HG03520 (cell line): ENCODE measurements around the gene MRAS.

ENCODE experiments used
- ATAC-seq: cut with Tn5 transposase; IDR thresholded peaks from one replicate; pipeline ENCODE4 v1.9.1; 2021; ENCODE audit warnings: mild to moderate bottlenecking, moderate library complexity; ENCODE audit not compliant: unreplicated experiment

MRAS gene

DNA sequence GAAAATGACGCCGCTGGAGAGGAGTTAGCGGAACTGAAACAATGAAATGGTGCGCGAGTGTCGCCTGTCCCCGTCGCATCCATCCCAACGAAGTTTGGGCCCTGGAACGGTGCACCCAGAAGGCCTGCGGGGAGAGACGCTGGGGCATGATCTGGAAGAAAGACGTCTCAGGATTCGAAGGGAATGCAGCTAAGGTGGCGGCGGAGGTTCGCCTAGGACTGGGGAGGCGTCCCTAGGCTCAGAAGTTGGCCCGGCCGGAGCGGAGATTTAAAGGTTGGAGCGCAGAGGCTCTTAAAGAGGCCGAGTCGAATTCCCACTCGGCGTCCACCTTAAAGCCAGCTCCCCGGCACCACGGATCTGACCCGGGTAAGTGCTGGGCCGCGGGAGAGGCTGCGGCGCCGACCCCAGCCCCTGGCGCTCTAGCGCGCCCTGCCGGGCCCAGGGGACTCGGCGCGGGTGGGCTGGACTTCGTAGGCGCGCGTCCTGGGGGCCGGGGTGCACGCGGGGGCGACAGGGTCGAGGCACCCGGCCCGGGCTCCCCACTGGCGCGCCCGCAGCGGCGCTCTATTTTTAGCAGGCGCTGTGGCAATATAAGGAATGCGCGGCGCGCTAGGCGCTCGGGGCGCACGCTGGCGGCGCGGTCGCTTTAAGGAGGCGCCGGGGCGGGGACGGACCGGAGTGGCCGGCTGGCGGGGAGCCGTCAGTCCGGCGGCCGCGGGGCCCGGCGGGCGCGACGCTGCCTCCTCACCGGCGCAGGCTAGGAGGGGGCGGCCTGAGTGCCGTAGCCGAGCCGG lies at the start of gene MRAS:
MRAS (plus strand) TSS at position 620 of the 794 bp plus-strand sequence. CDS start 24,305 bp downstream, outside the sequence.
- ATAC-seq, result no peak

DNA sequence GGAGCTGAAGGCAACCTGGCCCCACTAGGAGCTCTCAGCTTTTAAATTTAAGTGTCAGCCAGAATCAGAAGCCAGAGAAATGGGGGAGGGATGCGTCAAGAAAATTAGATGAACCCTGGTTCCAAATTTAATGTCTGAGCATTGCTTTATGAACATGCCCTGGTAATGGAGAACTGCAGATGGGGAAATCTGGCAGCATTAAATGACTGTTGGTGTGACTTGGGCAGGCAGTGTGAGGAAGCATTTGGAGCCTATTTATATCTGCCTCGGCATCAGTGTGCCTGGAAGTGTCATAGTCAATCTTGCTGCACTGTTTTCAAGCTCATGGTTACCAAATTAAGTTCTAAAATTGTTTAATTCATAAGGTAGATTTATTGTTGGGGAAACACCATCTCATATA lies 47.7 kb upstream of the MRAS start:
- ATAC-seq, result no peak

- ATAC-seq, result no peak
Measured at GRCh38 chr3:138303474-138303873, 44.9 kb upstream of the MRAS start.

DNA sequence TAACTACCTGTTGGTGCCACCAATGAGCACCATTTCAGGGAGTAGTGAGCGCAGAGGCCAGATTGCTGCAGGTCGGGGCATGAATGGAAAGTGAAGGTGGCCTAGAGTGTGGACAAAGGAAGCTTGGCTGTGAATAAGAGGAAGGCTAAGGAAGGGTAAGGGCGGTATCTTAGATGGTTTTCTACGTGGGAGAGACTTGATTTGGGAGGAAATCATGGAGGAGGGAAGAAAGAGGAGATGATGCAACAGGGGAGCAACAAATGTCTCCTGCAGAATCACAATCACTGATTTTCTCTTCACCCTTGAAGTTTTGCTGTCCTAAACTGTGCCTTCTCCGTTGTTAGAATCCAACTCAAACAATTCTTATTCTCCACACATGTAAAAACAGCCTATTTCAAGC lies 40.5 kb upstream of the MRAS start:
- ATAC-seq, result no peak

DNA sequence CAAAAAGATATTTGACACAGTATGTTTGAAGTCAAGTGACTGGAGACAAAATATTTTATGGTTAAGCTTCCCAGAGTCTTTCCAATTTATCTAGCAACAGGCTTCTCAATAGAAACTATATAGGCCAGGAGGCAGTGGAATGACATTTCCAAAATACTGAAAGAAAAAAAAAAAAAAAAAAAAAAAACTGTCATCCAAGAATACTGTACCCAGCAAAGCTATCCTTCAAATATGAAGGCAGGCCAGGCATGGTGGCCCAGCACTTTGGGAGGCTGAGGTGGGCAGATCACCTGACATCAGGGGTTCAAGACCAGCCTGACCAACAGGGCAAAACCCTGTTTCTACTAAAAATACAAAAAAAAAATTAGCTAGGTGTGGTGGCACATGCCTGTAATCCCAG lies 39.6 kb upstream of the MRAS start:
- no peak for ATAC-seq

GRCh38 chr3:138310494-138310893 lies 37.9 kb upstream of the MRAS start:
- ATAC-seq, result no peak

GRCh38 chr3:138314751-138315150 lies 33.6 kb upstream of the MRAS start:
- no peak for ATAC-seq

DNA sequence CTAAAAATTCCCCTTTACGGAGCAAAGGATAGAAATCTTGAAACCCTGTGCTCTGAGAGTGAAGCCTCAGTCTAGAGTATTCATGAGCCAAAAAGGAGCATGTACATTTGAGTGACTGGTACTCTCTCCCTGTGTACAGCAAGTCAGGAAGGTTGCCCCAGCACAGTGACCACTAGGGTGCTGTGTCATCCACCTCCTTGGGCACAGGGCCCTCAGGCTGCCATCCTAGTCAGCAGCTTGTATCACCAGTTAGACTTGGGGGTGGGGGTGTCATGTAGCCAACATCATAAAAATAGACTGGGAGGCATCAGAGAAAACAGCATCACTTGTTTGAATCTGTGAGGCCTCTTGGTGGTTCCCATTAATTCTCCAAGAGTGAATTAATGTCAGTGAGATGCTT lies 30.7 kb upstream of the MRAS start:
- no peak for ATAC-seq

DNA sequence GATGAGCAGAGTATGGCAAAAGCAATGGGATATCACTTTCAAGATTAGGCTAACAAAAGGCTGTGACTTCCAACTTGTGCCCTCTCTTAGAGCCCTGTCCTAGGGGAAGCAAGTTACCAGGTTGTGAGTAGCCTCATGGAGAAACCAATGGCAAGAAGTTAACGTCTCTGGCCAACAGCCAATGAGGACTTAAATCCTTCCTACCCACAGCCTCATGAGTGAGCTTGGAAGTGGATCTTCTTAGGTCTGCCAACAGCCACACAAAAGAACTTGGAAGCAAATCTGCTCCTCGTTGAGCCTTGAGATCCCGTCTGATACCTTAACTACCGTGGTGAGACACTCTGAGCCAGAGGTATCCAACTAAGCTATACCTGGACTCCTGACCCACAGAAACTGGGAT lies 24.4 kb upstream of the MRAS start:
- ATAC-seq, result no peak

DNA sequence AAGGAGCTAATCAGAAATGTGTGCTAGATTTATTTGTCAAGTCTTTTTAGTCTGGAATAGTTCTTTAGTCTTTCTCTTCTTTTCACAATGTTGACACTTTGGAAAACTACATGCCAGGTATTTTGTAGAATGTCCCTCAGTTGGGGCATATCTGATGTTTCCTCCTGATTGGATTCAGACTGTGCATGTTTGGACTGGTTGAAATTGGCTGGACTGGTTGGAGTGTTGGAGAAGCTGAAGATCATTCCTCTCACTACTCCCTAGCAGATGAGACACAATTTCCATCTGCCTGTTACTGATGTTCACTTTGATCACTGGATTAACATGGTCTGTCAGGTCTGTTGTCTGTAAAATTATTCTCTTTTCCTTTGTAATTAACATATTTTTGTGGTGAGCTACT lies 22.4 kb upstream of the MRAS start:
- no peak for ATAC-seq

DNA sequence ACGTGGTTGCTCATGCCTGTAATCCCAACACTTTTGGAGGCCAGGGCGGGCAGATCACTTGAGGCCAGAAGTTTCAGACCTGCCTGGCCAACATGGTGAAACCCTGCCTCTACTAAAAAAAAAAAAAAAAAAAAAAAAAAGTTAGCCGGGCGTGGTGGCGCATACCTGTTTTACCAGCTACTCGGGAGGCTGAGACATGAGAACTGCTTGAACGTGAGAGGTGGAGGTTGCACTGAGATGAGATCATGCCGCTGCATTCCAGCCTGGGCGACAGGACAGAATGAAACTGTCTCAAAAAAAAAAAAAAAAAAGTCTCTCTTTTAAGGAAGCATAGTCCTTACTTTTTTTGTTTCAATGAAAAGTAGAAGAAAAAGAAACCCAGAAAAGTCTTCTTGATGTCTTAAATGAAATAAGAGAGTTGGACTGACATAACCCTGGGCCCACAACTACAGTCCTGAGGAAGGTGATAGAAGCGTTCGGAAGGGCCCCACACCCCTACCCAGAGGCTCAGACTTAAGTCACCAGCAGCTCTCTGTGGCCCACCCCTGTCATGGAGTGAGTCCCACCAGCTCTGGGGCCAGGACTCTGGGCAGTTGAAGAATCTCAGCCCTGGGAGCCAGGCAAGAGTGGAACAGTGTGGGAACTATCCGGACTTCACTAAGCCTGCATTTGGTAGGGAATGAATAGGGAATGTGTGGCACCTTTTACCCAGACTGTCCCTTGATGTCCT lies 21.3 kb upstream of the MRAS start:
- no peak for ATAC-seq

DNA sequence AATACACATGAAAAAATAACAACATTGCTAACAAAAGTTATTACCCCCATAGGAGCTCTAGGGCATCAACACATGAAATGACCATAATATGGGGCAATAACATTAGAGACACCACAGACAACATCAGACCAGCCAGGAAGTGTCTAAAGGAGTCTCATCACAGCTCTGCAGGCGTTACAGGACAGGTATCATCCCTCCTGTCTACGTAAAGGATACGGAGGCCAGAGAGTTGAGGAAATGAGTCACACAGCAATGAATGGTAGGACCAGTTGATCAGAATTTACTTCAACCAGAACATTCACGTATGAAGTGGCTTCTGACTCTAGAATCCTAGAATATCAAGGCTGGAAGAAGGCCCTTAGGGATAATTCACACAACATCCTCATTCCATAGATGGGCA lies 20.5 kb upstream of the MRAS start:
- ATAC-seq, result no peak

- no peak for ATAC-seq
Measured at GRCh38 chr3:138328341-138328740, 20.0 kb upstream of the MRAS start.

DNA sequence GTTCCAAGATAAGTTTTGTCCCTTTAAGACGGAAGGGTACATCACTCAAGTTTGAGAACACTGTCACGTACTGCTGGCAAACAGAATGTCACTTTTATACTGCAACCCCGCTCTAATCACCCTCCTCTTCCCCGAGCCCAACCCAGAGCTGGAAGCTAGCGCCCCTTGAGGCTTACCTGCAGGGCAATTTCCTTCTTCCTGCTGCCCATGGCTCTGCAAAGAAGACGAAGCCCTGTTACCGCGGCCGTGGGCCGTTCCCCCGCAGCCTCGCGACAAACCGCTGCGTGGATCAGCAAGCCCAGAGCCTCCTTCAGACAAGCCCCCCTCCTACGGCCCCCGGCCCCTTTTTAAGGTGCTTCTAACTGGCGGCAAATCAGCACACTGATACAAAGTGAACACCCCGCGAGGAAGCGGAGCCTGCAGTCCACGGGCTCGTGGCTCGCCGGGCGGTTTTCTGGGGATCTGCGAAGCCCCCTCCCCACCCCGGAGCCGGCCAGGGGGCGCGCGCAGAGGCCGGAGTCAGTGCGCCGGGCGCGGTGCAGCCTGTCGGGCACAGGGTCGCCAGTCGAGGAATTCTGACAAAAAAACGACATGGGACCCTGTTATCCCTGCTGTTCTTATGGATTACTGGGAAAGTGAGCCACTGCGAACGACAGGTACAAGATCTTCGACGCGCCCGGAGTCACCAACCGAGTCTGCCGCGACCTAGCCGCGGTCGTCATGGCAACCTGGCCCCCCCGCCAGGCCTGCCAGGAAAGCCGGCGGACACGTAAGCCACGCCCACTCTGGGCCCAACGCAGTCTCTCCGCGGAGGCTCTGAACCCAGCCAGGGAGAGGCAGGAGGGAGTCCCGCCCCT lies 19.0 kb upstream of the MRAS start, which contains the start of gene NME9:
NME9 (minus strand) TSS at position 725 of the 857 bp plus-strand sequence; CDS start at position 209, 516 bp downstream.
- no peak for ATAC-seq

GRCh38 chr3:138329984-138330293 lies 18.4 kb upstream of the MRAS start:
- ATAC-seq, result no peak

DNA sequence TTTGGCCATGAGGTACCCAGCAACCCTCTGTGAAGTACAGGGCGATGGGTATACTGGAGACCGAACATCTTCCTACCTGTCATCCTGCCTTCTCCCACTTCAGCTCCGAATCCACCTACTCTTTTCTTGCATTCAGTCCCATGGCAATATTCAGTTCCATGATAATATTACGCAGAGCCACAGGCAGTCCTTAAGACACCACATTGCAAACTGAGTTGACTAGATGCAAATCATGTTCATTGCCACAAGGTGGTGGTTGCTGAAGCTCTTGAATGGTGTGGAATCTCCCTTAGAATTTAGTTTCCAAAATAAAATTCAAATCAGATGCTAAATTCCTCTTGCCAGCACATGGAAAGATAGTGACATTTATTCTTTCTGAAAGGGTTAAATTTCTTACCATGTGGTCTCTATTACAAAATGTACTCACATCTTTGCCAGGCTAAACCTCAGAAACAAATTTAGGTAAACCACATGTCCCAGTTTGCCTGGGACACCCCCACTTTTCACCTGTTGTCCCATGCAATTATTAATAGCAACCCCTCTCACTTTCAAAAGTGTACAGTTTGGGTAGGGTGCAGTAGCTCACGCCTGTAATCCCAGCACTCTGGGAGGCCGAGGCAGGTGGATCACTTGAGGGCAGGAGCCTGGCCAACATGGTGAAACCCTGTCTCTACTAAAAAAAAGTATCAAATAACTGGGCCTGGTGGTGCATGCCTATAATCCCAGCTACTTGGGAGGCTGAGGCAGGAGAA lies 17.1 kb upstream of the MRAS start:
- ATAC-seq, result no peak

DNA sequence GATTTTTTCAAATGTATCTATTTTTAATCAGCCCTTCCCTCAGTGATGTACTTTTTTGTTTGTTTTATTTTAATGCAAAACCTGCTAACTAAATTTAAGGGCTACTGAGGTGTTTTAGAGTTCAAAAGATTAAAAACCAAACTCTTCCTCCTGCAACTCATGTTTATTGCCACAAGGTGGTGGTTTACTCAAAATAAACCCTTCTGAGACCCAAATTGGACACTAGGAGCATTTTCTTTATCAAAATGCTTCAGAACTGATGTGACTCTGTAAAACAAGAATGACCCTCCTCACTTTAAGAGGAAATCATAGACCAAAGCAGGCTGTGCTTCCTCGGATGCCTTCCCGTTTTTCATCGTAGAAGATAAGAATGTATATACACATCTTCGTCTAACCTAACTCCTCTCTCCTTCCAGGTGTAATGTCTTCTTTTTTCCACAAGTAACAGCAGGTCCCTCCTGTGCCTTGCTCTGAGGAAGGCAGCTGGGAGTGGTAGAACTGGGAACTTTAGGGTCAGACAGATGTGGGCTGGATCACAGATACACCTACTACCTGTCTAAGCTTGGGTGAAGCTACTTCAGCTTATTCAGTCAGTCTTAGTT lies 15.8 kb upstream of the MRAS start:
- no peak for ATAC-seq

DNA sequence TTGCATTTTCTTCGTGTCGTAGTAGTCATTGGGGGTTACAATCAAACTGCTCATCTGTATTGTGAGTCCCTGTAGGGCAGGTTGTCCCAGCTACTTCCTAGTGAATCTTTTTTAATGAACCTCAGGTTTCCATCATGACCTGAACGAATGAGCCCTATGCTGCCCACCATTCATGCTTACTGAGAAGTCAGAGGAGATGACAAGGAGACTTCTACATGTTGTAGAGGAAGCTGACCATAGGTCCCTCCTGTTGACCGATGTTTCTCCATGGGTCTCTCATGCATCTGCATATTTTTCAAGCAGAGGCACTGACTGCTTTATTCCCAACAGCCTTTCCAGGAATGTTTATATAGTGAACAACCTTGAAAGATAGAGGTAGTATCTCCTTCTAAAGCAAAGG lies 13.8 kb upstream of the MRAS start:
- no peak for ATAC-seq

GRCh38 chr3:138336454-138336999 lies 11.9 kb upstream of the MRAS start:
- no peak for ATAC-seq

GRCh38 chr3:138338244-138338643 lies 10.1 kb upstream of the MRAS start:
- no peak for ATAC-seq
